Body of pancreas (tissue), 4 donors: Measurements from ENCODE around the gene TMSB15C.

ENCODE experiments used
- CTCF ChIP-seq, 7 experiments: fragments of 450-650 bp in 4 of 7; fragments of 200-600 bp in 3 of 7; sonication (generic) in 3 of 7; IDR thresholded peaks; one replicate each; pipeline ENCODE4 v1.5.1; 2016 to 2019; ENCODE audit warnings: antibody characterized with exemption in 7 of 7
- POLR2A ChIP-seq, 3 donors: fragments of 450-650 bp; IDR thresholded peaks; one replicate each; pipeline ENCODE4 v1.6.1; 2016; ENCODE audit warnings: antibody characterized with exemption in 3 of 3, mild to moderate bottlenecking in 2 of 3

- TF ChIP-seq CTCF (IDR thresholded peaks at IDR 0.05) (no peak), POLR2A (IDR thresholded peaks at IDR 0.05) (no peak)
These were observed 8.7 kb upstream of the TMSB15C start for GRCh38 chrX:104084534-104085277.
